Measurements from ENCODE around the gene OTOG. TPM values are rescaled to one million over a fixed set of nuclear protein-coding genes. Genes with fewer than 3 reads are reported as not detected.
A peak's percentile ranks its signal among the peaks of the same experiment; 100 is the strongest.

OTOG gene
- total RNA-seq, 6 experiments from 2014 or later = not detected

DNA sequence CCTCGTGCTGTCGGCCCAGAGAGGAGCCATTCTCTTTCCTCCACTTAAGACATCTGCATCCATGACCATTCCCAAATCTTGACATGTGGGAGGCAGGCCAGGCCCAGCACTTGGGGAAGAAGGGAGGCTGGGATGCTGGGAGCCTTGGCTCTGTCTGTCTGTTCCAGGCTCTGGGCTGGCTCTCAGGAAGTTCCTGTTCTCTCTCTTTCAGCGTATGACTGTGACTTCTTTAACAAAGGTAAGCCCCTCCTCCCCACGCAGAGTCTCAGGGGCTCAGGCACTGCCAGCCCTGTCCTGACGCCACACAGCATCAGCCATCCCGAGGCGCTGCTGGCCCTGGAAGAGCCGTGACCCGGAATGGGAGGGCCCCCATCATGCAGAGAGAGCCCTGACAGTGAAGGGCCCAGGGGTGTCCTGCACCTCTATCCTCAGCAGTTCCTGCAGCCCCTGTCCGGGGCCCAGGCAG is 52.4 kb downstream of the OTOG start:
- Histone ChIP-seq H3K4me3 (no peak overlapping the region), H3K36me3 (no peaks in the 10 kb centered on the region), H3K27me3 (no peaks in the 10 kb centered on the region), H3K4me1 (no peaks in the 10 kb centered on the region), H3K27ac (no peak overlapping the region), H3K9me3 (no peaks in the 10 kb centered on the region)
- no peak for TF ChIP-seq POLR2A (IDR thresholded peaks at IDR 0.05)
- intact Hi-C loops (cut with DNase I) = loop anchor here in 1 of 2 donors (5.0 kb wide), 1 partner anchor 128 kb away; no protein-coding TSS in a partner anchor
- ATAC-seq (no peak), DNase-seq (peak in 1 of 3 donors; percentile 30)
- 50% methylated on average over 4 of the region's 10 CpGs for WGBS (ENCODE audit: insufficient coverage, low coverage, low lambda C conversion rate, missing lambda C conversion rate)

DNA sequence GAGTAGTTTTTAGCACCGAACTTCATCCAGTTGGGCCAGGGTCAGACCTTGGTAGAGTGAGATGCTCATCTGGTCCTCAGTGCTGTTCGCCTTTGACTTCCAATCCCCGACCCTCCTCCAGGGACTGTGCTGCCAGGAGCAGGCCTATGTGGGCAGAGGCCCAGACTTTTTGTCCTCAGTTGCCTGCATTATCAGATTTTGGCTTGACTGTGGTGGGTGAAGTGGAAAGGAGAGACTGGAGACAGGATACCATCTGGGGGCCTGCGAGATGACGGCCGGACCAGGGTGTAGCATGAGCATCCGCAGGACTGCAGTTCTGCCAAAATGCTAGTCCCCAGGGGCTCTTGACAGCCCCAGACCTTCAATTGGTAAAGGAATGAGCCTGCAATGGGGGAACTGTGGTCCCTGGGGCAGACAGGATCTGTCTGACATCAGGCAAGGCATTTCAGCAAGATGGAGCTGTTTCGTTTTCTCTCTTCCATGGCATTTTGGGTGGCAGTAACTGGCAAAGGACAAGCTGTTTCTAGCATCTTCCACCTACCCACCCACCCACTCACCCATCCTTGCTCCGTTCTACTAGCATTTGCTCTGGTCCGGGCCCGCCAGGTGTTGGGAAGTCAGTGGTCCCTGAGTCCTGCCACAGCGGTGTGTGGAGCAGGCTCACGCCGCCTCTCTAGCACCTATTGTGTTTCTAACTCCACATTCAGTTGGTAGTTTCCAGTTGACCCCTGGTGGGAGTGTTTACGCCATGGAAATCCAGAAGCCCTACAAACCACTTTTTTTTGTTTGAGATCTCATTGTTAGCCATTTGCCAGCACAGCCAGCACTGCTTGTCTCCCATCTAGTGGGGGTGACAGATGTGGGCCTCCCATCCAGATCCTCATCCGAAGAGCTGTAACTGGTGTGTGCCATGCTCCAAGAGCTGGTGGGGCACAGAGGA is 53.5 kb downstream of the OTOG start:
- 79% methylated on average over 10 of the region's 16 CpGs for WGBS (ENCODE audit: insufficient coverage, low coverage, low lambda C conversion rate, missing lambda C conversion rate)
- ATAC-seq = no peak
- intact Hi-C loops (cut with DNase I) = loop anchor here (5.0 to 10.0 kb wide), 3 partner anchors 122 to 384 kb away; no protein-coding TSS in a partner anchor
- peak in 1 of 3 donors; percentile 33 for DNase-seq
- no peak for TF ChIP-seq POLR2A (IDR thresholded peaks at IDR 0.05)
- Histone ChIP-seq H3K27me3 (no peaks in the 10 kb centered on the region), H3K27ac (no peak overlapping the region), H3K36me3 (no peaks in the 10 kb centered on the region), H3K9me3 (no peaks in the 10 kb centered on the region), H3K4me1 (no peaks in the 10 kb centered on the region), H3K4me3 (no peak overlapping the region)

DNA sequence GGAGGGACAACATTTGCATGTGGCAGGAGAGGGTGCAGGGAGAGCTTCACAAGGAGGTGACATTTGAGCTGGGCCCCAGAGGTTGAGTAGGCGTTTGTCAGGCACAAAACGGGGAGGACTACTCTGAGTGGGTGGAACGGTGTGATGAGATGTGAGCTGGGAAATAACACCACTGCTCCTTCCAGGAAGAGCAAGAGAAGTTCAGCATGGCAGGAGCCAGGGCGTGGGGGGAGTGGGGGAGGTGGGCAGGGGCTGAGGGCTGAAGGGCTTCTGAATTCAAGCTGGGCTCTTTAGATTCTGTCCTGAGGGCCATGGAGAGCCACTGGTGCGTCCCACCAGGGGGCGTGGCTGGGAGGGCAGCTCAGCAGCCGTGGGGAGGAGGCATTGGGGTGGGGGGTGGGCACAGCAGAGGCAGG is 54.2 kb downstream of the OTOG start:
- no peak for ATAC-seq
- intact Hi-C loops (cut with DNase I) = loop anchor here (5.0 to 10.0 kb wide), 3 partner anchors 121 to 384 kb away; no protein-coding TSS in a partner anchor
- no peaks in the 10 kb centered on the region for H3K4me1 ChIP-seq
- H3K9me3 ChIP-seq = no peaks in the 10 kb centered on the region
- no peaks in the 10 kb centered on the region for H3K36me3 ChIP-seq
- H3K27me3 ChIP-seq = no peaks in the 10 kb centered on the region
- peak in 1 of 3 donors; percentile 32 for DNase-seq
- 56% methylated on average over 7 of the region's 7 CpGs for WGBS (ENCODE audit: insufficient coverage, low coverage, low lambda C conversion rate, missing lambda C conversion rate)
- H3K4me3 ChIP-seq = no peak overlapping the region
- TF ChIP-seq, protein P1, sequence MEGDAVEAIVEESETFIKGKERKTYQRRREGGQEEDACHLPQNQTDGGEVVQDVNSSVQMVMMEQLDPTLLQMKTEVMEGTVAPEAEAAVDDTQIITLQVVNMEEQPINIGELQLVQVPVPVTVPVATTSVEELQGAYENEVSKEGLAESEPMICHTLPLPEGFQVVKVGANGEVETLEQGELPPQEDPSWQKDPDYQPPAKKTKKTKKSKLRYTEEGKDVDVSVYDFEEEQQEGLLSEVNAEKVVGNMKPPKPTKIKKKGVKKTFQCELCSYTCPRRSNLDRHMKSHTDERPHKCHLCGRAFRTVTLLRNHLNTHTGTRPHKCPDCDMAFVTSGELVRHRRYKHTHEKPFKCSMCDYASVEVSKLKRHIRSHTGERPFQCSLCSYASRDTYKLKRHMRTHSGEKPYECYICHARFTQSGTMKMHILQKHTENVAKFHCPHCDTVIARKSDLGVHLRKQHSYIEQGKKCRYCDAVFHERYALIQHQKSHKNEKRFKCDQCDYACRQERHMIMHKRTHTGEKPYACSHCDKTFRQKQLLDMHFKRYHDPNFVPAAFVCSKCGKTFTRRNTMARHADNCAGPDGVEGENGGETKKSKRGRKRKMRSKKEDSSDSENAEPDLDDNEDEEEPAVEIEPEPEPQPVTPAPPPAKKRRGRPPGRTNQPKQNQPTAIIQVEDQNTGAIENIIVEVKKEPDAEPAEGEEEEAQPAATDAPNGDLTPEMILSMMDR (IDR thresholded peaks at IDR 0.05) = no peak
- no peak for TF ChIP-seq POLR2A (IDR thresholded peaks at IDR 0.05)
- no peak overlapping the region for H3K27ac ChIP-seq

DNA sequence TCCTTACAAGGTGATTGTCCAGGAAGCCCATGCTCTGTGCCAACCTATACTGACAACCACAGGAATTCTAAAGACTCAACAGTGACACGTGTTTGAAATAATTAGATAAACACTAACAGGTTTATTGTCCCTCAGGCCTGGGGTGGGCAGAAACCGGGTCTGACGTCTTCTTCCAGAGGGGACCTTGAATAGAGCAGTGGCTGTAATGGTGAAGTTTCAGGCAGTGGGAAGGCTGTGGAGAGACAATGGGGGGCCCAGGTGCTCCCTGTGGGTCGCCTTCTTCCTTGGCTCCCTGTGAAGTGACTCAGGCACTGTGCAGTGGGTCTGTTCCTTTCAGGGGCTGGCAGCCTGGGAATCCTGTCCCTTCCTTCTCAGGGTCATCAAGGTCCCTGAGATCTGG is 54.6 kb downstream of the OTOG start:
- WGBS (ENCODE audit: insufficient coverage, low coverage, low lambda C conversion rate, missing lambda C conversion rate) = 56% methylated on average over 3 of the region's 4 CpGs
- intact Hi-C loops (cut with DNase I) = loop anchor here (5.0 to 10.0 kb wide), 3 partner anchors 121 to 383 kb away; no protein-coding TSS in a partner anchor
- no peaks in the 10 kb centered on the region for H3K4me1 ChIP-seq
- H3K4me3 ChIP-seq = no peak overlapping the region
- no peak for ATAC-seq
- no peak for TF ChIP-seq POLR2A (IDR thresholded peaks at IDR 0.05)
- TF ChIP-seq, protein P1 (IDR thresholded peaks at IDR 0.05) = no peak
- no peaks in the 10 kb centered on the region for H3K27me3 ChIP-seq
- DNase-seq = peak in 1 of 3 donors; percentile 28
- H3K27ac ChIP-seq = no peak overlapping the region
- H3K9me3 ChIP-seq = no peaks in the 10 kb centered on the region
- no peaks in the 10 kb centered on the region for H3K36me3 ChIP-seq

DNA sequence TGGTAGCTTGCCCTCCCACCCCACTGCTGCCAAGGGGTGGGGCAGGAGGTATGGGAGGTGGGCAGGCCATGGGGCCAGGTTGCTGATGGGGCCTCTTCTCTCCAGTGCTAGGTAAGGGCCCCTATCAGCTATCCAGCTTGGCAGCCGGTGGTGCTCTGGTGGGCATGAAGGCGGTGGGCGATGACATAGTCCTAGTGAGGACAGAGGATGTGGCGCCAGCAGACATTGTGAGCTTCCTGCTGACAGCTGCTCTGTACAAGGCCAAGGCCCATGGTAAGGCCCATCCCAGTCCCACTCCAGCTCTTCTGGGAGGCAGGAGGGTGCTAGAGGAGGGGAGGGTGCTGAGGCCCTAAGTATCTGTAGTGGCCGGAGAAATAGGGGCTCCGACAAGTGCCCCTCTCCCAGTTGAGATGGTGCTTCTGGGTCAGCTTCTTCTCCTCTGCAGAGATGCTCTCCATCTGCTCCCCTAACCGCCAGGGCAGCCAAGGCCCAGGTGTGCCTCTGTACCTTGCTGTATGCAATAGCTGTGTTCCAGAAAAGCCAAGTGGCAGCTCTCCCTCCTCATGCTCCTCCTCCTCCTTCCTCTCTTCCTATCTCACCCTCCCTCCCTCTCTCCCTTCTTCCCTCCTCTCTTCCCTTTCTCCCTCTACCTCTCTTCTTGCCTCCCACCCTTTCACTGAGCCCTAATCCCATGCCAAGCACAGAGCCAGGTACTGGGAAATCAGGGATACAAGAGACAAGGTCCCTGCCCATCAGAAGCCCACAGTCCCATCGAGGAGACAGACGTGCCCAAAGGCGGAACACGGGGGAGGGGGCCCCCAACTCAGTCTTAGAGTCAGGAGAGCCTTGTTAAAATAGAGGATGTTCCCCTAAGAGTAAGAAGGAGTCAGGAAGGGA is 55.3 kb downstream of the OTOG start:
- WGBS (ENCODE audit: insufficient coverage, low coverage, low lambda C conversion rate, missing lambda C conversion rate) = 49% methylated on average over 4 of the region's 11 CpGs
- H3K27ac ChIP-seq = no peak overlapping the region
- ATAC-seq = no peak
- intact Hi-C loops (cut with DNase I) = loop anchor here (5.0 to 10.0 kb wide), 3 partner anchors 120 to 382 kb away; no protein-coding TSS in a partner anchor
- H3K27me3 ChIP-seq = no peaks in the 10 kb centered on the region
- H3K9me3 ChIP-seq = no peaks in the 10 kb centered on the region
- DNase-seq = peak in 1 of 3 donors; percentile 36
- H3K4me3 ChIP-seq = no peak overlapping the region
- no peaks in the 10 kb centered on the region for H3K4me1 ChIP-seq
- no peaks in the 10 kb centered on the region for H3K36me3 ChIP-seq
- TF ChIP-seq, protein P1 (IDR thresholded peaks at IDR 0.05) = no peak
- no peak for TF ChIP-seq POLR2A (IDR thresholded peaks at IDR 0.05)
